B cell (primary cell): ENCODE data around the gene NTN4. TPM values are rescaled to one million over a fixed set of nuclear protein-coding genes. Genes with fewer than 3 reads are reported as not detected.
"Not testable (repeated sequence)": the region's sequence is repeated elsewhere in the genome, so short reads cannot be mapped to it uniquely, and the experiment has no call there.

ENCODE experiments used
- ATAC-seq: fragments of 200-7000 bp; cut with Tn5 transposase; one replicate; pipeline ENCODE4 v1.10.0; 2021; ENCODE audit warnings: low read depth, mild to moderate bottlenecking, moderate number of reproducible peaks, moderate library complexity
- CTCF ChIA-PET: fragments of 350-600 bp; sonication (Branson Sonifier 250); formaldehyde crosslinking; loops from one replicate; lab custom pipeline; 2021; ENCODE audit warnings: antibody characterized with exemption, inconsistent platforms; lab: Charles Lee
- POLR2A ChIA-PET: fragments of 350-600 bp; sonication (Branson Sonifier 250); formaldehyde crosslinking; loops from one replicate; lab custom pipeline; 2021; ENCODE audit warnings: antibody characterized with exemption; lab: Charles Lee
- DNase-seq: peaks from one replicate; pipeline ENCODE4 v3.0.0; 2013
- H2AFZ ChIP-seq: 2 replicates; pipeline ENCODE4 v1.6.1; 2012; ENCODE audit warnings: mild to moderate bottlenecking, low read depth, low read length; ENCODE audit not compliant: insufficient read depth, poor library complexity, severe bottlenecking
- H3K27ac ChIP-seq, 2 donors: 1 replicate in 1 of 2; 2 replicates in 1 of 2; pipeline ENCODE4 v1.5.1; 2012 to 2013; ENCODE audit warnings: low read length in 2 of 2, mild to moderate bottlenecking in 2 of 2, moderate library complexity in 1 of 2
- H3K27me3 ChIP-seq, 4 experiments: fragments of 200-600 bp in 1 of 4; sonication (generic) in 1 of 4; replicated peaks in 1 of 4; 1 replicate in 2 of 4; 2 replicates in 2 of 4; pipeline versions ENCODE4 v1.6.1 to v1.7.0; 2013 to 2016; ENCODE audit warnings: low read length in 3 of 4, mild to moderate bottlenecking in 2 of 4, mixed read lengths in 1 of 4, moderate library complexity in 1 of 4; ENCODE audit not compliant: insufficient read depth in 4 of 4, control insufficient read depth in 3 of 4; ENCODE audit errors: control extremely low read depth in 1 of 4
- H3K36me3 ChIP-seq, 2 experiments: replicated peaks in 1 of 2; 1 replicate in 1 of 2; 2 replicates in 1 of 2; pipeline versions ENCODE4 v1.6.1 to v1.7.1; 2013; ENCODE audit warnings: low read length in 1 of 2; ENCODE audit not compliant: insufficient read depth in 2 of 2, control insufficient read depth in 1 of 2; ENCODE audit errors: control extremely low read depth in 1 of 2, extremely low read depth in 1 of 2
- H3K4me1 ChIP-seq, 2 donors: fragments of 200-600 bp in 1 of 2; sonication (generic) in 1 of 2; 1 replicate in 1 of 2; 2 replicates in 1 of 2; pipeline versions ENCODE4 v1.5.1 to v1.6.1; 2013 to 2017; ENCODE audit warnings: low read length in 2 of 2; ENCODE audit not compliant: control insufficient read depth in 2 of 2, insufficient read depth in 2 of 2
- H3K4me2 ChIP-seq: replicated peaks from 2 replicates; pipeline ENCODE3; 2012; ENCODE audit warnings: mild to moderate bottlenecking, low read depth, low read length; ENCODE audit not compliant: poor library complexity, severe bottlenecking
- H3K4me3 ChIP-seq, 5 experiments: fragments of 200-600 bp in 1 of 5; sonication (generic) in 1 of 5; 1 replicate in 3 of 5; 2 replicates in 2 of 5; pipeline versions ENCODE4 v1.5.1 to v1.7.0; 2011 to 2016; ENCODE audit warnings: low read length in 4 of 5, mild to moderate bottlenecking in 4 of 5, low read depth in 2 of 5, control low read depth in 1 of 5, moderate library complexity in 1 of 5; ENCODE audit not compliant: insufficient read depth in 1 of 5; ENCODE audit errors: control extremely low read depth in 1 of 5, extremely low read depth in 1 of 5
- H3K79me2 ChIP-seq: fragments of 200-600 bp; sonication (generic); one replicate; pipeline ENCODE4 v1.6.0; 2016; ENCODE audit warnings: low read length; ENCODE audit not compliant: control insufficient read depth, insufficient read depth
- H3K9ac ChIP-seq: fragments of 200-600 bp; sonication (generic); 2 replicates; pipeline ENCODE4 v1.6.1; 2017; ENCODE audit warnings: mild to moderate bottlenecking, low read length, moderate library complexity
- H3K9me3 ChIP-seq, 3 donors: one replicate each; pipeline versions ENCODE4 v1.6.1 to v1.7.1; 2013; ENCODE audit warnings: low read length in 2 of 3; ENCODE audit not compliant: control insufficient read depth in 2 of 3, insufficient read depth in 1 of 3; ENCODE audit errors: control extremely low read depth in 1 of 3
- H4K20me1 ChIP-seq: 2 replicates; pipeline ENCODE4 v1.6.0; 2012; ENCODE audit warnings: mild to moderate bottlenecking, low read length; ENCODE audit not compliant: insufficient read depth, control insufficient read depth, poor library complexity, severe bottlenecking
- H3K27ac Mint-ChIP-seq: one replicate; pipeline ENCODE4 v1.8.0; 2021; ENCODE audit warnings: mixed read lengths
- H3K27me3 Mint-ChIP-seq: one replicate; pipeline ENCODE4 v1.8.0; 2021; ENCODE audit warnings: mixed read lengths
- H3K4me1 Mint-ChIP-seq: one replicate; pipeline ENCODE4 v1.8.0; 2021; ENCODE audit warnings: mixed read lengths
- H3K4me3 Mint-ChIP-seq: one replicate; pipeline ENCODE4 v1.8.0; 2021; ENCODE audit warnings: mixed read lengths
- H3K9me3 Mint-ChIP-seq: one replicate; pipeline ENCODE4 v1.8.0; 2022; ENCODE audit warnings: mixed read lengths; ENCODE audit not compliant: insufficient read depth
- CTCF ChIP-seq: fragments of 200-600 bp; IDR thresholded peaks from one replicate; pipeline ENCODE4 v1.8.0; 2022; ENCODE audit warnings: antibody characterized with exemption, mild to moderate bottlenecking
- EZH2 ChIP-seq: IDR thresholded peaks from 2 replicates; pipeline ENCODE4 v1.6.1; 2012; ENCODE audit warnings: borderline replicate concordance, low read depth, mild to moderate bottlenecking, moderate library complexity, low read length; ENCODE audit not compliant: insufficient read depth, poor library complexity, severe bottlenecking
- WGBS: methylation state at CpG from one replicate; pipeline ENCODE4 v1.1.5; 2013; ENCODE audit warnings: missing lambda C conversion rate; ENCODE audit not compliant: insufficient coverage; 5-methylcytosine and 5-hydroxymethylcytosine counted together
- intact Hi-C: fragments of 100-400 bp; cut with micrococcal nuclease; formaldehyde crosslinking; loops from one replicate; pipeline ENCODE4 v1.10.0; 2022
- polyA plus RNA-seq: library from polyadenylated mRNA; depleted of rRNA; stranded (reverse); fragments of >200 nt; gene quantifications from 2 replicates; pipeline ENCODE4 v1.2.3, GENCODE V29; 2012
- total RNA-seq, 2 donors: library from RNA; stranded (reverse); fragments of 120-200 nt in 1 of 2; gene quantifications; 1 replicate in 1 of 2; 2 replicates in 1 of 2; pipeline versions ENCODE4 v1.2.3 to v1.2.4, GENCODE V29; 2013 to 2022

NTN4 gene
- total and polyA plus RNA-seq, 2 donors (not counting 1 experiment from before 2014, with no cell fraction given), result not detected

GRCh38 chr12:95815632-95816212 lies 25.2 kb upstream of the NTN4 start:
- Histone ChIP-seq H3K4me2 (no peak overlapping the region), H3K9ac (no peak overlapping the region), H3K9me3 (no peaks in the 10 kb centered on the region), H3K27ac (no peak overlapping the region), H3K79me2 (no peaks in the 10 kb centered on the region), H3K27me3 (peaks cover 0 to 2% (median 0%) of the 10 kb centered on the region in 4 experiments), H3K36me3 (no peaks in the 10 kb centered on the region), H4K20me1 (no peaks in the 10 kb centered on the region), H2AFZ (no peak overlapping the region), H3K4me3 (no peak overlapping the region), H3K4me1 (no peaks in the 10 kb centered on the region)
- DNase-seq (peak; percentile 20), ATAC-seq (no peak)
- ChIA-PET CTCF (interaction anchor here (0.9 kb wide), 1 partner anchor 698 kb away, joined by 4 read pairs; no protein-coding TSS in a partner anchor), POLR2A (no interaction called here)
- Mint-ChIP-seq H3K9me3 (no peaks in the 10 kb centered on the region), H3K4me3 (no peak overlapping the region), H3K27me3 (peaks cover 27% of the 10 kb centered on the region), H3K4me1 (no peaks in the 10 kb centered on the region), H3K27ac (no peak overlapping the region)
- TF ChIP-seq EZH2 (no peak), CTCF (peak; percentile 55)
- intact Hi-C loops, result loop anchor here (2.0 kb wide), 1 partner anchor 699 kb away; no protein-coding TSS in a partner anchor
- no CpG with 5 or more reads among the region's 5 CpGs for WGBS

GRCh38 chr12:95812155-95812554 lies 21.6 kb upstream of the NTN4 start:
- ATAC-seq, CTCF ChIA-PET, H3K4me3 Mint-ChIP-seq, H3K9me3 Mint-ChIP-seq, H4K20me1 ChIP-seq, H3K27me3 ChIP-seq, intact Hi-C loops, POLR2A ChIA-PET, H2AFZ ChIP-seq, H3K4me1 Mint-ChIP-seq, DNase-seq, H3K9me3 ChIP-seq, H3K79me2 ChIP-seq, H3K4me2 ChIP-seq, H3K36me3 ChIP-seq, H3K4me1 ChIP-seq, H3K9ac ChIP-seq, H3K27ac ChIP-seq, H3K27ac Mint-ChIP-seq, H3K4me3 ChIP-seq: not testable (repeated sequence)
- H3K27me3 Mint-ChIP-seq, result peaks cover 30% of the 10 kb centered on the region
- whole genome bisulfite sequencing, result no CpG with 5 or more reads among the region's 4 CpGs
